Urothelium cell line (cell line): ENCODE results near the gene EFNA5.
"Not testable (repeated sequence)": the region's sequence is repeated elsewhere in the genome, so short reads cannot be mapped to it uniquely, and the experiment has no call there.

Experiments used
- DNase-seq: peaks from one replicate; pipeline ENCODE4 v3.0.0; 2011; ENCODE audit warnings: low spot score, mixed read lengths
- FAIRE-seq: peaks from 2 replicates; lab custom pipeline; 2011; peaks lifted over from hg19 to GRCh38; lab: Jason Lieb, UNC

EFNA5 gene

GRCh38 chr5:107359033-107359915, 311.5 kb downstream of the EFNA5 start:
- no peak for DNase-seq
- no peak for FAIRE-seq

GRCh38 chr5:107356891-107357290, 313.8 kb downstream of the EFNA5 start:
- DNase-seq (no peak), FAIRE-seq (no peak)

GRCh38 chr5:107352576-107352975, 318.2 kb downstream of the EFNA5 start:
- no peak for FAIRE-seq
- DNase-seq, result no peak

- FAIRE-seq, DNase-seq: not testable (repeated sequence)
Measured at GRCh38 chr5:107346580-107346979, 324.2 kb downstream of the EFNA5 start.

GRCh38 chr5:107342371-107342770, 328.4 kb downstream of the EFNA5 start:
- DNase-seq, result no peak
- FAIRE-seq, result no peak

- DNase-seq (no peak), FAIRE-seq (no peak)
Measured at GRCh38 chr5:107341376-107342084, 329.2 kb downstream of the EFNA5 start.

- no peak for DNase-seq
- no peak for FAIRE-seq
Measured at GRCh38 chr5:107340631-107341030, 330.1 kb downstream of the EFNA5 start.

- FAIRE-seq, result no peak
Measured at GRCh38 chr5:107338335-107338734, 332.4 kb downstream of the EFNA5 start.

GRCh38 chr5:107337281-107337680, 333.5 kb downstream of the EFNA5 start:
- FAIRE-seq, result no peak

More at GRCh38 chr5:107338335-107338734, 332.4 kb downstream of the EFNA5 start:
- no peak for DNase-seq

GRCh38 chr5:107331882-107332281, 338.9 kb downstream of the EFNA5 start:
- FAIRE-seq (no peak), DNase-seq (peak; percentile 41)

More at GRCh38 chr5:107337281-107337680, 333.5 kb downstream of the EFNA5 start:
- peak; percentile 8 for DNase-seq

- peak; percentile 48 for FAIRE-seq
Measured at GRCh38 chr5:107331312-107331711, 339.4 kb downstream of the EFNA5 start.

GRCh38 chr5:107330903-107331302, 339.8 kb downstream of the EFNA5 start:
- FAIRE-seq (peak; percentile 37), DNase-seq (peak; percentile 48)

More at GRCh38 chr5:107331312-107331711, 339.4 kb downstream of the EFNA5 start:
- DNase-seq, result no peak

- DNase-seq (no peak), FAIRE-seq (no peak)
Measured at GRCh38 chr5:107329850-107330249, 340.9 kb downstream of the EFNA5 start.
